ENCODE measurements around the gene SYTL1. TPM values are rescaled to one million over a fixed set of nuclear protein-coding genes. Genes with fewer than 3 reads are reported as not detected.

The SYTL1 gene
- total and polyA plus RNA-seq, 7 donors, result 0.13 to 1.3 (median 0.41) TPM

GRCh38 chr1:27361044-27361402, 19.2 kb downstream of the SYTL1 start:
- ATAC-seq, result no peak
- TF ChIP-seq CTCF (IDR thresholded peaks at IDR 0.05), result no peak
- intact Hi-C loops (cut with DNase I), result loop anchor here in 1 of 2 donors (5.0 kb wide), 1 partner anchor 34 kb away; no protein-coding TSS in a partner anchor
- H3K27me3 ChIP-seq (ENCODE audit: insufficient read depth in 3 of 3, low read length in 2 of 3), result no peaks in the 10 kb centered on the region
- H3K27ac ChIP-seq, result no peak overlapping the region
- no peak for DNase-seq
- H3K4me1 ChIP-seq, result peaks cover 6% of the 10 kb centered on the region
- no peak overlapping the region for H3K4me3 ChIP-seq
- H3K9me3 ChIP-seq, result no peaks in the 10 kb centered on the region
- WGBS, 3 donors, result 82 to 87% (median 84%) methylated on average over 21 of the region's 21 CpGs
- H3K36me3 ChIP-seq (ENCODE audit: insufficient read depth in 1 of 2, low read depth in 1 of 2), result peaks cover 0 to 72% of the 10 kb centered on the region in 2 donors

GRCh38 chr1:27361553-27361952, 19.7 kb downstream of the SYTL1 start:
- Histone ChIP-seq H3K9me3 (no peaks in the 10 kb centered on the region), H3K36me3 (ENCODE audit: insufficient read depth in 1 of 2, low read depth in 1 of 2) (peaks cover 0 to 67% of the 10 kb centered on the region in 2 donors), H3K4me3 (no peak overlapping the region), H3K27ac (no peak overlapping the region), H3K4me1 (peaks cover 6% of the 10 kb centered on the region), H3K27me3 (ENCODE audit: insufficient read depth in 3 of 3, low read length in 2 of 3) (no peaks in the 10 kb centered on the region)
- intact Hi-C loops (cut with DNase I), result loop anchor here in 1 of 2 donors (5.0 kb wide), 1 partner anchor 34 kb away; no protein-coding TSS in a partner anchor
- TF ChIP-seq CTCF (IDR thresholded peaks at IDR 0.05), result no peak
- DNase-seq, result no peak
- no peak for ATAC-seq
- WGBS, 3 donors, result 86 to 94% (median 93%) methylated on average over 8 of the region's 8 CpGs

- peak overlapping the region; percentile 72 for H3K4me3 ChIP-seq
- no peak for TF ChIP-seq CTCF (IDR thresholded peaks at IDR 0.05)
- H3K27me3 ChIP-seq (ENCODE audit: insufficient read depth in 3 of 3, low read length in 2 of 3), result no peaks in the 10 kb centered on the region
- WGBS, 3 donors, result 87 to 90% (median 89%) methylated on average over 26 of the region's 26 CpGs
- peaks cover 0 to 44% of the 10 kb centered on the region in 2 donors for H3K36me3 ChIP-seq (ENCODE audit: insufficient read depth in 1 of 2, low read depth in 1 of 2)
- peaks cover 17% of the 10 kb centered on the region for H3K4me1 ChIP-seq
- no peaks in the 10 kb centered on the region for H3K9me3 ChIP-seq
- no peak overlapping the region for H3K27ac ChIP-seq
- ATAC-seq (no peak), DNase-seq (no peak)
- intact Hi-C loops (cut with DNase I), result loop anchor here in 1 of 2 donors (5.0 kb wide), 1 partner anchor 37 kb away; no protein-coding TSS in a partner anchor
These were observed 22.2 kb downstream of the SYTL1 start for GRCh38 chr1:27363766-27364695.

GRCh38 chr1:27364696-27365371, 23.0 kb downstream of the SYTL1 start:
- WGBS, 3 donors, result 69 to 77% (median 73%) methylated on average over 11 of the region's 11 CpGs
- DNase-seq (no peak), ATAC-seq (peak in 1 of 4 donors; percentile 1)
- no peaks in the 10 kb centered on the region for H3K9me3 ChIP-seq
- H3K36me3 ChIP-seq (ENCODE audit: insufficient read depth in 1 of 2, low read depth in 1 of 2), result peaks cover 0 to 36% of the 10 kb centered on the region in 2 donors
- intact Hi-C loops (cut with DNase I), result loop anchor here in 1 of 2 donors (5.0 kb wide), 1 partner anchor 38 kb away; no protein-coding TSS in a partner anchor
- H3K4me3 ChIP-seq, result peak overlapping the region; percentile 72
- H3K27ac ChIP-seq, result peak overlapping the region; percentile 86
- peaks cover 17% of the 10 kb centered on the region for H3K4me1 ChIP-seq
- TF ChIP-seq CTCF (IDR thresholded peaks at IDR 0.05), result no peak
- H3K27me3 ChIP-seq (ENCODE audit: insufficient read depth in 3 of 3, low read length in 2 of 3), result no peaks in the 10 kb centered on the region

Measured in psoas muscle (tissue), 8 donors.